GM19467 (cell line): ENCODE data around the gene TBC1D4.
"Not testable (repeated sequence)": the region's sequence is repeated elsewhere in the genome, so short reads cannot be mapped to it uniquely, and the experiment has no call there.

ENCODE experiments used
- ATAC-seq: cut with Tn5 transposase; IDR thresholded peaks from one replicate; pipeline ENCODE4 v1.9.1; 2021; ENCODE audit warnings: mild to moderate bottlenecking, moderate library complexity; ENCODE audit not compliant: unreplicated experiment

Gene TBC1D4

GRCh38 chr13:75365724-75366173 is 116.2 kb downstream of the TBC1D4 start:
- peak; percentile 89 for ATAC-seq

- no peak for ATAC-seq
Measured at GRCh38 chr13:75364131-75364713, 117.7 kb downstream of the TBC1D4 start.

- no peak for ATAC-seq
Measured at GRCh38 chr13:75363371-75363770, 118.6 kb downstream of the TBC1D4 start.

GRCh38 chr13:75362026-75362425 is 119.9 kb downstream of the TBC1D4 start:
- no peak for ATAC-seq

- ATAC-seq: no peak
Measured at GRCh38 chr13:75360170-75360569, 121.8 kb downstream of the TBC1D4 start.

GRCh38 chr13:75359266-75359665 is 122.7 kb downstream of the TBC1D4 start:
- ATAC-seq: no peak

- ATAC-seq: peak; percentile 85
Measured at GRCh38 chr13:75357576-75358289, 124.2 kb downstream of the TBC1D4 start.

- no peak for ATAC-seq
Measured at GRCh38 chr13:75356421-75356820, 125.5 kb downstream of the TBC1D4 start.

- ATAC-seq: no peak
Measured at GRCh38 chr13:75355609-75356008, 126.4 kb downstream of the TBC1D4 start.

- ATAC-seq: peak; percentile 52
Measured at GRCh38 chr13:75353781-75354193, 128.2 kb downstream of the TBC1D4 start.

GRCh38 chr13:75352641-75353327 is 129.2 kb downstream of the TBC1D4 start:
- ATAC-seq: no peak

GRCh38 chr13:75351538-75351937 is 130.4 kb downstream of the TBC1D4 start:
- not testable (repeated sequence) for ATAC-seq

- ATAC-seq: no peak
Measured at GRCh38 chr13:75347925-75348324, 134.0 kb downstream of the TBC1D4 start.

- ATAC-seq: no peak
Measured at GRCh38 chr13:75347457-75347856, 134.5 kb downstream of the TBC1D4 start.

- ATAC-seq: no peak
Measured at GRCh38 chr13:75345193-75345592, 136.8 kb downstream of the TBC1D4 start.

GRCh38 chr13:75341028-75341427 is 140.9 kb downstream of the TBC1D4 start:
- ATAC-seq: peak; percentile 52

- ATAC-seq: no peak
Measured at GRCh38 chr13:75339635-75340374, 142.2 kb downstream of the TBC1D4 start.

GRCh38 chr13:75334634-75335447 is 147.1 kb downstream of the TBC1D4 start:
- ATAC-seq: no peak

- ATAC-seq: no peak
Measured at GRCh38 chr13:75333103-75333502, 148.9 kb downstream of the TBC1D4 start.

- no peak for ATAC-seq
Measured at GRCh38 chr13:75331792-75332349, 150.1 kb downstream of the TBC1D4 start.
